Urinary bladder (tissue), 4 donors: ENCODE data around the gene TPPP. TPM values are rescaled to one million over a fixed set of nuclear protein-coding genes. Genes with fewer than 3 reads are reported as not detected.

Experiments
- DNase-seq: peaks from one replicate; pipeline ENCODE4 v3.0.0-alpha.2; 2015; ENCODE audit errors: extremely low spot score
- H3K27ac ChIP-seq: one replicate; pipeline ENCODE4 v1.5.1; 2013; ENCODE audit warnings: low read depth, mild to moderate bottlenecking, moderate library complexity
- H3K36me3 ChIP-seq: one replicate; pipeline ENCODE4 v1.6.1; 2013; ENCODE audit warnings: mild to moderate bottlenecking, moderate library complexity; ENCODE audit not compliant: insufficient read depth
- H3K4me1 ChIP-seq: one replicate; pipeline ENCODE4 v1.6.1; 2013; ENCODE audit warnings: mild to moderate bottlenecking, moderate library complexity; ENCODE audit not compliant: insufficient read depth
- H3K4me3 ChIP-seq: one replicate; pipeline ENCODE4 v1.5.1; 2013; ENCODE audit warnings: low read depth, low read length
- WGBS: extraction: QIAGEN DNeasy Blood & Tissue Kit; methylation state at CpG from one replicate; pipeline ENCODE4 v1.1.7; 2013; 5-methylcytosine and 5-hydroxymethylcytosine counted together
- polyA plus RNA-seq: library from polyadenylated mRNA; stranded (reverse); fragments of 200-250 nt; gene quantifications from one replicate; pipeline ENCODE4 v1.2.3, GENCODE V29; 2013
- total RNA-seq: library from RNA; depleted of rRNA; stranded (reverse); fragments of >200 nt; gene quantifications from one replicate; pipeline ENCODE4 v1.2.3, GENCODE V29; 2014
- donor health status: healthy with polysubstance abuse.
- donor health status: healthy.

TPPP gene
- total and polyA plus RNA-seq, 2 donors, result 4.1 to 17.5 TPM

GRCh38 chr5:660491-661030 is 32.6 kb downstream of the TPPP start:
- Histone ChIP-seq H3K27ac (no peak overlapping the region), H3K36me3 (peaks cover 1% of the 10 kb centered on the region)

GRCh38 chr5:659496-660263 is 33.5 kb downstream of the TPPP start:
- no peak overlapping the region for H3K27ac ChIP-seq
- no peaks in the 10 kb centered on the region for H3K4me1 ChIP-seq
- H3K4me3 ChIP-seq, result no peak overlapping the region
- H3K36me3 ChIP-seq, result peaks cover 1% of the 10 kb centered on the region
- 97% methylated on average over 16 of the region's 16 CpGs for WGBS
- no peak for DNase-seq

More at GRCh38 chr5:660491-661030, 32.6 kb downstream of the TPPP start:
- no peak for DNase-seq
- no peaks in the 10 kb centered on the region for H3K4me1 ChIP-seq
- H3K4me3 ChIP-seq, result no peak overlapping the region
- 97% methylated on average over 11 of the region's 11 CpGs for WGBS

- WGBS, result 97% methylated on average over 5 of the region's 5 CpGs
- Histone ChIP-seq H3K4me3 (no peak overlapping the region), H3K36me3 (peaks cover 1% of the 10 kb centered on the region), H3K27ac (no peak overlapping the region), H3K4me1 (no peaks in the 10 kb centered on the region)
- no peak for DNase-seq
Observed at GRCh38 chr5:658103-658502, 35.0 kb downstream of the TPPP start.

- WGBS, result 96% methylated on average over 6 of the region's 6 CpGs
- H3K36me3 ChIP-seq, result peaks cover 1% of the 10 kb centered on the region
- no peak for DNase-seq
- no peaks in the 10 kb centered on the region for H3K4me1 ChIP-seq
- no peak overlapping the region for H3K27ac ChIP-seq
- no peak overlapping the region for H3K4me3 ChIP-seq
Observed at GRCh38 chr5:657570-657969, 35.6 kb downstream of the TPPP start.

- H3K4me3 ChIP-seq, result no peak overlapping the region
- WGBS, result 93% methylated on average over 13 of the region's 13 CpGs
- H3K36me3 ChIP-seq, result peaks cover 1% of the 10 kb centered on the region
- no peaks in the 10 kb centered on the region for H3K4me1 ChIP-seq
- no peak for DNase-seq
- H3K27ac ChIP-seq, result no peak overlapping the region
Observed at GRCh38 chr5:655406-655805, 37.7 kb downstream of the TPPP start.

GRCh38 chr5:654071-654778 is 38.9 kb downstream of the TPPP start:
- Histone ChIP-seq H3K36me3 (peaks cover 1% of the 10 kb centered on the region), H3K27ac (no peak overlapping the region), H3K4me1 (no peaks in the 10 kb centered on the region), H3K4me3 (no peak overlapping the region)
- WGBS, result 93% methylated on average over 17 of the region's 17 CpGs
- DNase-seq, result no peak

- no peak for DNase-seq
- no peak overlapping the region for H3K27ac ChIP-seq
- WGBS, result 81% methylated on average over 11 of the region's 11 CpGs
Observed at GRCh38 chr5:652773-653350, 40.3 kb downstream of the TPPP start.

GRCh38 chr5:652023-652515 is 41.1 kb downstream of the TPPP start:
- H3K27ac ChIP-seq, result no peak overlapping the region
- H3K4me3 ChIP-seq, result no peak overlapping the region
- DNase-seq, result no peak
- WGBS, result 95% methylated on average over 8 of the region's 8 CpGs
- no peaks in the 10 kb centered on the region for H3K4me1 ChIP-seq
- H3K36me3 ChIP-seq, result peaks cover 1% of the 10 kb centered on the region

More at GRCh38 chr5:652773-653350, 40.3 kb downstream of the TPPP start:
- H3K4me3 ChIP-seq, result no peak overlapping the region
- peaks cover 1% of the 10 kb centered on the region for H3K36me3 ChIP-seq
- H3K4me1 ChIP-seq, result no peaks in the 10 kb centered on the region

GRCh38 chr5:651296-652022 is 41.7 kb downstream of the TPPP start:
- Histone ChIP-seq H3K4me3 (no peak overlapping the region), H3K27ac (no peak overlapping the region), H3K36me3 (peaks cover 1% of the 10 kb centered on the region), H3K4me1 (no peaks in the 10 kb centered on the region)
- DNase-seq, result no peak
- 94% methylated on average over 16 of the region's 16 CpGs for WGBS

GRCh38 chr5:647727-648126 is 45.4 kb downstream of the TPPP start:
- DNase-seq, result no peak
- 97% methylated on average over 9 of the region's 9 CpGs for WGBS
- Histone ChIP-seq H3K4me3 (no peak overlapping the region), H3K4me1 (no peaks in the 10 kb centered on the region), H3K36me3 (no peaks in the 10 kb centered on the region), H3K27ac (no peak overlapping the region)

- Histone ChIP-seq H3K27ac (no peak overlapping the region), H3K36me3 (no peaks in the 10 kb centered on the region), H3K4me1 (no peaks in the 10 kb centered on the region), H3K4me3 (no peak overlapping the region)
- DNase-seq, result no peak
- WGBS, result 99% methylated on average over 4 of the region's 4 CpGs
Observed at GRCh38 chr5:647311-647710, 45.8 kb downstream of the TPPP start.

- Histone ChIP-seq H3K4me1 (no peaks in the 10 kb centered on the region), H3K36me3 (no peaks in the 10 kb centered on the region), H3K27ac (no peak overlapping the region), H3K4me3 (no peak overlapping the region)
- WGBS, result 94% methylated on average over 18 of the region's 18 CpGs
- no peak for DNase-seq
Observed at GRCh38 chr5:646396-647201, 46.6 kb downstream of the TPPP start.
